ENCODE results near the gene UQCR10.

DNA sequence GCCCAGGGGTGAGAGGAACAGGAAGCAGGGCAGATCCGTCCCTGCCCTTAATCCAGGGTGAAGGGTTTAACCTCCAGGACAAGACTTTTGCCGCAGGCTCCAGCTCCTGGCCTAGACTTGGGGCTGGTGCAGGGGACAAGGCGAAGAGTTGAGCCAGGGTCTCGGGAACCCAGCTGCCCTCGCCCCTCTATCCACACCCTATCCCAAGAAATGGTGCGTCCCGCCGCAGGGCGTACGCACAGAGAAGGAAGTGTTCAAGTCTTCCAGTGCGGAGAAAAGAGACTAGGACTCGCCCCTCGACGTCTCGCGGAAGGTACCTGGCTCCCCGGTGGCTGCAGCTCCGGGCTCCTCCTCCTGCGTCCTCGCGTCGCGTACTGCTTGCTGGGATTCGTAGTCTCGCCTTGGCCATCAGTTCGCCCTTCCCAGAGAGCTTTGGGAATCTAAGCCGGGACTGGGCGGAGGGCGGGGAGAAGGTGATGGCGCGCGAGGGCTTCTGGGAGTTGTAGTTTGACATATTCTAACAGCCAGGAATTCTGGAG lies 468 bp upstream of the UQCR10 start, which contains the start of gene ZMAT5:
- TF ChIP-seq, protein P1, sequence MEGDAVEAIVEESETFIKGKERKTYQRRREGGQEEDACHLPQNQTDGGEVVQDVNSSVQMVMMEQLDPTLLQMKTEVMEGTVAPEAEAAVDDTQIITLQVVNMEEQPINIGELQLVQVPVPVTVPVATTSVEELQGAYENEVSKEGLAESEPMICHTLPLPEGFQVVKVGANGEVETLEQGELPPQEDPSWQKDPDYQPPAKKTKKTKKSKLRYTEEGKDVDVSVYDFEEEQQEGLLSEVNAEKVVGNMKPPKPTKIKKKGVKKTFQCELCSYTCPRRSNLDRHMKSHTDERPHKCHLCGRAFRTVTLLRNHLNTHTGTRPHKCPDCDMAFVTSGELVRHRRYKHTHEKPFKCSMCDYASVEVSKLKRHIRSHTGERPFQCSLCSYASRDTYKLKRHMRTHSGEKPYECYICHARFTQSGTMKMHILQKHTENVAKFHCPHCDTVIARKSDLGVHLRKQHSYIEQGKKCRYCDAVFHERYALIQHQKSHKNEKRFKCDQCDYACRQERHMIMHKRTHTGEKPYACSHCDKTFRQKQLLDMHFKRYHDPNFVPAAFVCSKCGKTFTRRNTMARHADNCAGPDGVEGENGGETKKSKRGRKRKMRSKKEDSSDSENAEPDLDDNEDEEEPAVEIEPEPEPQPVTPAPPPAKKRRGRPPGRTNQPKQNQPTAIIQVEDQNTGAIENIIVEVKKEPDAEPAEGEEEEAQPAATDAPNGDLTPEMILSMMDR (IDR thresholded peaks at IDR 0.05), result no peak
- TF ChIP-seq POLR2AphosphoS5 (IDR thresholded peaks at IDR 0.05; ENCODE audit: low read depth, low read length) (no peak; the same call in 1 of the 2 replicates), SIN3A (IDR thresholded peaks at IDR 0.05; ENCODE audit: borderline replicate concordance, insufficient read depth, low read depth, low read length) (no peak), TCF7L2 (IDR thresholded peaks at IDR 0.05; ENCODE audit: low read depth, low read length) (no peak)
- TF ChIP-seq, protein P2, sequence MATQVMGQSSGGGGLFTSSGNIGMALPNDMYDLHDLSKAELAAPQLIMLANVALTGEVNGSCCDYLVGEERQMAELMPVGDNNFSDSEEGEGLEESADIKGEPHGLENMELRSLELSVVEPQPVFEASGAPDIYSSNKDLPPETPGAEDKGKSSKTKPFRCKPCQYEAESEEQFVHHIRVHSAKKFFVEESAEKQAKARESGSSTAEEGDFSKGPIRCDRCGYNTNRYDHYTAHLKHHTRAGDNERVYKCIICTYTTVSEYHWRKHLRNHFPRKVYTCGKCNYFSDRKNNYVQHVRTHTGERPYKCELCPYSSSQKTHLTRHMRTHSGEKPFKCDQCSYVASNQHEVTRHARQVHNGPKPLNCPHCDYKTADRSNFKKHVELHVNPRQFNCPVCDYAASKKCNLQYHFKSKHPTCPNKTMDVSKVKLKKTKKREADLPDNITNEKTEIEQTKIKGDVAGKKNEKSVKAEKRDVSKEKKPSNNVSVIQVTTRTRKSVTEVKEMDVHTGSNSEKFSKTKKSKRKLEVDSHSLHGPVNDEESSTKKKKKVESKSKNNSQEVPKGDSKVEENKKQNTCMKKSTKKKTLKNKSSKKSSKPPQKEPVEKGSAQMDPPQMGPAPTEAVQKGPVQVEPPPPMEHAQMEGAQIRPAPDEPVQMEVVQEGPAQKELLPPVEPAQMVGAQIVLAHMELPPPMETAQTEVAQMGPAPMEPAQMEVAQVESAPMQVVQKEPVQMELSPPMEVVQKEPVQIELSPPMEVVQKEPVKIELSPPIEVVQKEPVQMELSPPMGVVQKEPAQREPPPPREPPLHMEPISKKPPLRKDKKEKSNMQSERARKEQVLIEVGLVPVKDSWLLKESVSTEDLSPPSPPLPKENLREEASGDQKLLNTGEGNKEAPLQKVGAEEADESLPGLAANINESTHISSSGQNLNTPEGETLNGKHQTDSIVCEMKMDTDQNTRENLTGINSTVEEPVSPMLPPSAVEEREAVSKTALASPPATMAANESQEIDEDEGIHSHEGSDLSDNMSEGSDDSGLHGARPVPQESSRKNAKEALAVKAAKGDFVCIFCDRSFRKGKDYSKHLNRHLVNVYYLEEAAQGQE (IDR thresholded peaks at IDR 0.05; ENCODE audit: insufficient read depth in 1 of 2, low read depth in 2 of 2, low read length in 1 of 2), result no peak

Data from Panc1 (cell line).